Hematopoietic multipotent progenitor cell treated with erythropoietin and hydrocortisone succinate and interleukin-3 and kit ligand, for 4 days (in vitro differentiated cells): ENCODE data around the gene MKLN1.
"Not testable (repeated sequence)": the region's sequence is repeated elsewhere in the genome, so short reads cannot be mapped to it uniquely, and the experiment has no call there.

Source experiments
- DNase-seq: peaks from one replicate; pipeline ENCODE4 v3.0.0-alpha.2; 2015

The MKLN1 gene

DNA sequence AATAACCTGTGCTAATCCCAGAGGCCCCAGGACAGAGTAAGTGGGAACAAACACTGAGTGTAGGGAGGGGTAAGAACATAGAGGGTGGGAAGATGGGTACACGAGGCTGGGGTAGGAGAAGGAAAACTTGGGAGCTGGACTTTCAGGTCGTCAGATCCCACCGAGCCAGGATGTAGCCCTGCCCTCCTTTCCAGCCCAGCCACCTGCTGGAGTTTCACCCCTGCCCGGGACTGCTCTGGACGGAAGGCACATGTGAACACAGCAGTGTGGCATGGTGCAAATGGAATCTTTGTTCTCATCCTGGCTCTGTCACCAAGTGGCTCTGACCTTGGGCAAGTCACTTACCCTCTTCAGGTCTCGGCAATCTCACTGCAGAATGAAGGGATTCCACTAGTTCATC is 176.0 kb downstream of the MKLN1 start:
- no peak for DNase-seq

GRCh38 chr7:131504157-131504899 is 176.7 kb downstream of the MKLN1 start:
- DNase-seq, result no peak

DNA sequence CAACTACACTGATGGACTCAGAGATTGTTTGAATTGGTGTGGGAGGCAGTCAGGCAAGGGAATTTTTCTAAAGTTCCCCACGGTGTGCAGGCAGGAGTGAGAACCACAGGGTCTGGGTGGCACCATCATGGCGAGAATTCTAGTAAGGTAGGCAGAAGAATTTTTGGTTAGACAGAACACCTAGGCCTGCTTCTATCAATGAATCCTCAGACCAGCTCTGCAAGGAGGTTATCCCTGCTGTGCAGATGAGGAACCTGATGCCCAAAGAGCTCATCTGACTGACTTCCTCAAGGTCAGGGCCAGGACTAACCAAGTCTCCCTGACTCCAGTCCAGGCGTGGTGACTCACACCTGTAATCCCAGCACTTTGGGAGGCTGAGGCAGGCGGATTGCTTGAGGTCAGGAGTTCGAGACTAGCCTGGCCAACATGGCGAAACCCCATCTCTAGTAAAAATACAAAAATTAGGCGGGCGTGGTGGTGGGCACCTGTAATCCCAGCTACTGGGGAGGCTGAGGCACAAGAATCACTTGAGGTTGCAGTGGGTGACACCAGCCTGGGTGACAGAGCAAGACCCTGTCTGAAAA is 177.5 kb downstream of the MKLN1 start:
- not testable (repeated sequence) for DNase-seq

GRCh38 chr7:131505636-131506557 is 178.2 kb downstream of the MKLN1 start:
- no peak for DNase-seq

DNA sequence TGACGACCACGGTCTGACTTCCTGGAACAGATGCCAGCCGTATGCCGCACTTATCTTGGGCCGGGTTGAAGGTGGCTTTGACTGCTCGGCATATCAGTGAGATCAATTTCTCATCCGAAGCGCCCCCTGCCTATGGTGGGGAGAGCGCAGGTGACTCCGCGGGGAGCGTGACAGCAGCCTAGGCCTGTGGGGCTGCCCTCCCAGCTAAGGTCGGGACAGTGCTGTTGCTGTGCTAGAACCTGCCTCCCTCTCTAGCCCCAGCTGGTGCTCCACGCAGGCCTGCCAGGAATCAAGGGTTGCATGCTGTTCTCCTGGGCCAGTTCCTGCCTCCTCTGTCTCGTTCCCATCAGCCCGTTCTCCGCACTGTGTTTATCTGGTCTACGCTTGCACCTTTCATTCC is 178.9 kb downstream of the MKLN1 start:
- no peak for DNase-seq

DNA sequence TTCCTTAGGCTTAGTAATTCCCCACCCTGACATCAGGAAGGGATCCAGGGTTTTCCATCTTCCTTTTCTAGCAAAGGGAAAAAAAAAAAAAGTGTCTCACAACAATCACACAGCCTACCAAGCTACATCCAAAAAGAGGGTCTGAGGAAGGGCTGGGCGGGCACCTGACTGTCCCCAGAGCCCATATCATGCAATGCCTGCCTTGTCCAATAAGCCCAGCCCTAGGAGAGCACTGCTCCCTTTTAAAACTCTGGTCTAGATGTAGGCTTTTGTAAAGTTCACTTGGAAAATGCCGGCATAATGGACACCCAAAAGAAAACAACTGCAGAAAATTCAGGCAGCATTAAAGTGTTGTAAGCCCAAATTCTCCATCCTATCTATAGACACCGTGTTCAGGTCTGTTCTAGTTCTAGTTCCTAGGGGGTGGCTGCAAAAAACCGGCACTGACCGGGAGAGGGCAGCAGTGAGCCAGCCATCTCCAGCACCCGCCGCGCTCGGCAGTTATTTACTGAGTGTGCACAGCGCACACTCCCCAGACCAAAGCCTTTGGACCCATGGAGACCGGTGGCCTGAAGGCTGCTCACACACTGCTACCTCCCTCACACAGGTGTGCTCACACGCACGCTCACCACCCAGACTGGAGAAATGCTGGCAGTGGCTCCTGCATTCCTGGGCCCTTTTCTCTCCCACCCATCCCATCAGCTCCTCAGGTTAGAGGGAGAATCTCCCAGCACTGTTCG is 180.1 kb downstream of the MKLN1 start:
- DNase-seq, result peak; percentile 86

GRCh38 chr7:131508754-131509486 is 181.2 kb downstream of the MKLN1 start:
- DNase-seq, result no peak

- no peak for DNase-seq
Measured at GRCh38 chr7:131509781-131510180, 182.1 kb downstream of the MKLN1 start.

- DNase-seq, result no peak
Measured at GRCh38 chr7:131511071-131511470, 183.4 kb downstream of the MKLN1 start.

DNA sequence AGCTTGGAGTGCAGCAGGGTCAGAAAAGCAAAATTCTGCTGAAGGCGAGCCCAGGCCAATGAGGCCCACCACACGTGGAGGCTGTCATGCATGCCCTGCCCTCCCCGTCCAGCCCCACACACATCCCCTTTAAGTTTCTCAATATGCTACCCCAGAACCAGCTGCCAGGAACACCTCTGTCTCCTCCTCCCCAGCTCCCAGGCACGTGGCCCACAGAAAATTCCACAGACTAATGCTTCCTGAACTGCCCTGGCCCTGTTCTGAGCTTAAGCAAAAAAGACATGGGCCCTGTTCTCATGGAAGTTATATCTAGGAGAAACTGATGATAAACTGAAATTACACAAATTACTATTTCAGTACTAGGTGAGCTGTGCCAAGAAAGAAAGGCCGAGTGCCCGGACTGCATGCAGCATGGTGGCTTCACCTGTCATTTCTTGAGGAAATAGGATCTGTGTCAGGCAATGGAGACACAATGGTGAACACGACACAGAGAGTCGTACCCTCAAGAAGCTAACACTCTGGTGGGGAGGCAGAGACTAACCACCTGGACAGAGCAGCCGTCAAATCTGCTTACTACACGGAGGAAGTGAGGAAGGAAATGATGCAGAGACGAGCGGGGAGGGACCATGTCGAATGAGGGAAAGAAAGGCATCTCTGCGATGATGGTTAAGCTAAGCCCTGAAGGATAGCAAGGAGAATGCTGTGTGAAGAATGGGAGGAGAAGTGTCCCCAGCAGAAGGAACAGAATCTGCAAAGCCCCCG is 184.3 kb downstream of the MKLN1 start:
- no peak for DNase-seq

- peak; percentile 91 for DNase-seq
Measured at GRCh38 chr7:131513245-131514061, 185.8 kb downstream of the MKLN1 start.

DNA sequence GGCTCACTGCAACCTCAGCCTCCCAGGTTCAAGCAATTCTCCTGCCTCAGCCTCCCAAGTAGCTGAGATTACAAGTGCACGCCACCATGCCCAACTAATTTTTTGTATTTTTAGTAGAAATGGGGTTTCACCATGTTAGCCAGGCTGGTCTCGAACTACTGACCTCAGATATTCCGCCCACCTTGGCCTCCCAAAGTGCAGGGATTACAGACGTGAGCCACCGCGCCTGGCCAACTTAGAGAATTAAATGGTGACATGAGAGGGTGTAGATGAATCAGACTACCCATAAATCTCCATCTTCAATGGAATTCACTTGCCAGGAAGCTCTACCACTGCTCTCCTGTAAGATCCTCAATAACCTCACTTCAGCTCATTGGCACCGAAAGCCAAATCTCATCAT is 187.8 kb downstream of the MKLN1 start:
- DNase-seq, result not testable (repeated sequence)

- DNase-seq, result no peak
Measured at GRCh38 chr7:131517218-131517923, 189.7 kb downstream of the MKLN1 start.

DNA sequence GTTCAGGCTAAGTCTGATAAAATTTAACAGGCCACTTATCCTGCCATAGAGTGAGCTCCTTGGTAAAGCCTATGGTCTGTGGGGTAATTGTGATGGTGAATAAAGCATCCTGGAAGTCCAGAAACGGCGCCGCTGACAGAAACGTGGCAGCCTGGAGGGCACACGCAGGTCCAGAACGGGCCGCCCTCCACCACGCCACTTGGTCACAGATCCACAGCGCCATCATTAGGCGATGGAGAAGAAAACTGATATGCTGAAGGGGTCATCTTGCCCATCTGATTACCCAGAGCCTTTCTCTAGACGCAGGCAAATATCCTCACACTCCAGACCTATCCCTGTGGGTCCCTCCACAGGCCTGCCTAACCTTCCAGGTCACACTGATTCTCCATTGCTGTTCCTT is 190.9 kb downstream of the MKLN1 start:
- no peak for DNase-seq

- DNase-seq, result no peak
Measured at GRCh38 chr7:131521651-131522163, 194.0 kb downstream of the MKLN1 start.

DNA sequence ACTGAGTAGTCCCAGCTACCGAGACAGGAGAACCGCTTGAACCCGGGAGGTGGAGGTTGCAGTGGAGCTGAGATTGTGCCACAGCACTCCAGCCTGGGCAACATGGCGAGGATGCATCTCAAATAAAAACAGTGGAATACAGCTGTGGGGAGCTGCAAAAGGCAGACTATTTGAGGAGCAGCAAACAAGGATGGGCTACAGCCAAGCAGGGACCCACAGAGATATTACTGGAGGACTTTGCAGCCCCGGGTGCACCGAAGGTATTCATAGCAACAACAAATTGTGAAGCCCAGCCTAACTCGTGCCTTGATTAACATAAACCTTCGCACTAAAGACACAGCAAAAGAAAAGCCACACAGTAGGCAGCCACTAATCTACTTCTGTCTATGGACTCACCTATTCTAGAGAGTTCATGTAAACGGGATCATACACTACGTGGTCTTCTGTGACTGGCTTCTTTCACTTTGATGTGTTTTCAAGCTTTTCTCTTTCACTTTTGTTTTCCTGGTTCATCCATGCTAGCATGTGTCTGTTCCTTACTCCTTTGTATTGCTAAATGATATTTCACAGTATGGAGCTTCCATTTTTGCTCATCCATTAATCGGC is 194.8 kb downstream of the MKLN1 start:
- no peak for DNase-seq

- no peak for DNase-seq
Measured at GRCh38 chr7:131524115-131524514, 196.4 kb downstream of the MKLN1 start.

GRCh38 chr7:131524703-131525102 is 197.0 kb downstream of the MKLN1 start:
- no peak for DNase-seq

DNA sequence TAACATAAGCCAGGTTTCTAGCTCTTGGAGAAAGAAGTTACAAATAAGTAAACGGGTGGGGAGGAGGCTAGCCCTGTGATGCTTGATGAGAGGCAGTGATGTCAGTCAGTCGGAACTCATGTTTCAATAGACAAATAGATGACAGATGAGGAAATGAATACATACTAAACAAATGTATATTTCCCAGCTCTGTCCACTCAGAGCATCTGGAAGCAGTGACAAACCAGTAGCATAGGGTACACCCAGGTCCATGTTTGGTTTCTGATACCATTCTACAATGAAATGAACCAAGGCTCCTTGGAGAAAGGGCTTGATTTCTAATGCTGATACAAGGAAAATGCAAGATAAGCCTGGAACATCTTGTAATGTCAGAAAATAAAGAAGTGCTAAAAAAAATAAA is 198.1 kb downstream of the MKLN1 start:
- DNase-seq, result no peak
